Activated T-cell treated with anti-CD3 and anti-CD28 coated beads for 24 hours (primary cell): ENCODE measurements around the gene DOK4.

Experiments used
- DNase-seq: peaks from one replicate; pipeline ENCODE4 v3.0.0-alpha.2; 2020; ENCODE audit warnings: low read depth

The DOK4 gene

GRCh38 chr16:57519796-57520360 is 33.6 kb upstream of the DOK4 start:
- DNase-seq = peak; percentile 67

- no peak for DNase-seq
Observed at GRCh38 chr16:57518922-57519321, 32.6 kb upstream of the DOK4 start.

- no peak for DNase-seq
Observed at GRCh38 chr16:57518520-57518919, 32.2 kb upstream of the DOK4 start.

GRCh38 chr16:57517397-57518367 is 31.4 kb upstream of the DOK4 start:
- DNase-seq = no peak

GRCh38 chr16:57516773-57517172 is 30.5 kb upstream of the DOK4 start:
- no peak for DNase-seq

- no peak for DNase-seq
Observed at GRCh38 chr16:57516176-57516725, 30.0 kb upstream of the DOK4 start.

GRCh38 chr16:57514791-57515600 is 28.7 kb upstream of the DOK4 start:
- no peak for DNase-seq

GRCh38 chr16:57514371-57514770 is 28.1 kb upstream of the DOK4 start:
- DNase-seq = no peak

- no peak for DNase-seq
Observed at GRCh38 chr16:57513371-57514102, 27.2 kb upstream of the DOK4 start.

GRCh38 chr16:57512296-57513001 is 26.2 kb upstream of the DOK4 start:
- no peak for DNase-seq

- no peak for DNase-seq
Observed at GRCh38 chr16:57510016-57510871, 24.0 kb upstream of the DOK4 start.

- DNase-seq = no peak
Observed at GRCh38 chr16:57509231-57509923, 23.1 kb upstream of the DOK4 start.

- DNase-seq = no peak
Observed at GRCh38 chr16:57508035-57508425, 21.7 kb upstream of the DOK4 start.

- DNase-seq = no peak
Observed at GRCh38 chr16:57507136-57508034, 21.1 kb upstream of the DOK4 start.

GRCh38 chr16:57505169-57505568 is 18.9 kb upstream of the DOK4 start:
- DNase-seq = no peak

- DNase-seq = no peak
Observed at GRCh38 chr16:57504491-57504890, 18.2 kb upstream of the DOK4 start.

GRCh38 chr16:57504001-57504400 is 17.7 kb upstream of the DOK4 start:
- no peak for DNase-seq

GRCh38 chr16:57503366-57503765 is 17.1 kb upstream of the DOK4 start:
- DNase-seq = no peak
